Naive thymus-derived CD4-positive, alpha-beta T cell (primary cell): Measurements from ENCODE around the gene WNT3A. TPM values are rescaled to one million over a fixed set of nuclear protein-coding genes. Genes with fewer than 3 reads are reported as not detected.
A peak's percentile ranks its signal among the peaks of the same experiment; 100 is the strongest.

Experiments used
- ATAC-seq: fragments of 150-1000 bp; cut with Tn5 transposase; 2 replicates; pipeline ENCODE4 v1.10.0; 2021; ENCODE audit warnings: mild to moderate bottlenecking, moderate library complexity
- CTCF ChIA-PET: fragments of 350-600 bp; sonication (Branson Sonifier 250); formaldehyde crosslinking; loops from one replicate; lab custom pipeline; 2021; ENCODE audit warnings: antibody characterized with exemption; lab: Charles Lee
- POLR2A ChIA-PET: fragments of 350-600 bp; sonication (Branson Sonifier 250); formaldehyde crosslinking; loops from one replicate; lab custom pipeline; 2021; ENCODE audit warnings: antibody characterized with exemption, inconsistent platforms; lab: Charles Lee
- DNase-seq, 9 donors: peaks; one replicate each; pipeline versions ENCODE4 v3.0.0 to v3.0.0-alpha.2; 2020 to 2022; ENCODE audit warnings: mixed read lengths in 1 of 9
- H3K27ac ChIP-seq: one replicate; pipeline ENCODE4 v1.7.0; 2013; ENCODE audit warnings: mild to moderate bottlenecking, low read depth, low read length, moderate library complexity
- H3K27me3 ChIP-seq, 2 donors: one replicate each; pipeline ENCODE4 v1.7.0; 2013; ENCODE audit warnings: low read length in 2 of 2, mild to moderate bottlenecking in 2 of 2, moderate library complexity in 2 of 2; ENCODE audit not compliant: control insufficient read depth in 2 of 2, insufficient read depth in 2 of 2
- H3K36me3 ChIP-seq, 3 experiments: 1 replicate in 2 of 3; 2 replicates in 1 of 3; pipeline ENCODE4 v1.7.0; 2013; ENCODE audit warnings: low read length in 3 of 3, mild to moderate bottlenecking in 3 of 3, moderate library complexity in 1 of 3; ENCODE audit not compliant: insufficient read depth in 3 of 3, control insufficient read depth in 2 of 3
- H3K4me1 ChIP-seq, 2 donors: one replicate each; pipeline ENCODE4 v1.7.0; 2013; ENCODE audit warnings: low read length in 2 of 2, mild to moderate bottlenecking in 2 of 2, moderate library complexity in 1 of 2; ENCODE audit not compliant: control insufficient read depth in 2 of 2, insufficient read depth in 2 of 2
- H3K4me3 ChIP-seq: 2 replicates; pipeline ENCODE4 v1.7.0; 2013; ENCODE audit warnings: mild to moderate bottlenecking, low read length
- H3K9me3 ChIP-seq, 3 experiments: 1 replicate in 2 of 3; 2 replicates in 1 of 3; pipeline ENCODE4 v1.7.0; 2013; ENCODE audit warnings: low read length in 3 of 3; ENCODE audit not compliant: control insufficient read depth in 2 of 3
- H3K27ac Mint-ChIP-seq, 9 donors: one replicate each; pipeline ENCODE4 v1.8.0; 2020 to 2022; ENCODE audit warnings: mixed read lengths in 9 of 9, mild to moderate bottlenecking in 8 of 9, moderate library complexity in 5 of 9, inconsistent platforms in 2 of 9
- H3K27me3 Mint-ChIP-seq, 5 donors: one replicate each; pipeline ENCODE4 v1.8.0; 2021 to 2022; ENCODE audit warnings: mixed read lengths in 5 of 5, mild to moderate bottlenecking in 1 of 5
- H3K36me3 Mint-ChIP-seq, 5 donors: one replicate each; pipeline ENCODE4 v1.8.0; 2020 to 2022; ENCODE audit warnings: mixed read lengths in 5 of 5, mild to moderate bottlenecking in 3 of 5, inconsistent platforms in 1 of 5
- H3K4me1 Mint-ChIP-seq, 7 donors: one replicate each; pipeline ENCODE4 v1.8.0; 2020 to 2022; ENCODE audit warnings: mixed read lengths in 7 of 7, mild to moderate bottlenecking in 3 of 7, inconsistent platforms in 1 of 7
- H3K4me3 Mint-ChIP-seq, 10 donors: one replicate each; pipeline ENCODE4 v1.8.0; 2020 to 2022; ENCODE audit warnings: mild to moderate bottlenecking in 10 of 10, mixed read lengths in 10 of 10, moderate library complexity in 6 of 10, inconsistent platforms in 2 of 10
- H3K9me3 Mint-ChIP-seq, 11 donors: one replicate each; pipeline ENCODE4 v1.8.0; 2020 to 2022; ENCODE audit warnings: mixed read lengths in 11 of 11, mild to moderate bottlenecking in 4 of 11, inconsistent platforms in 1 of 11, moderate library complexity in 1 of 11
- intact Hi-C, 2 donors: fragments of 100-400 bp; cut with micrococcal nuclease; formaldehyde crosslinking; loops; one replicate each; pipeline ENCODE4 v1.15.1; 2023
- polyA plus RNA-seq, 2 donors: library from polyadenylated mRNA; unstranded; fragments of 300-500 nt; fragmentation: Illumina TruSeq; gene quantifications; one replicate each; pipeline ENCODE4 v1.2.3, GENCODE V29; 2021
- total RNA-seq, 6 experiments: library from RNA in 5 of 6; stranded (reverse) in 5 of 6; gene quantifications; 1 replicate in 5 of 6; 2 replicates in 1 of 6; pipeline ENCODE4 v1.2.3 and lab custom pipeline; 2021 to 2026

Gene WNT3A
- total and polyA plus RNA-seq, 7 experiments from 2014 or later, result not detected

- no peak for DNase-seq
- Histone ChIP-seq H3K4me1 (no peaks in the 10 kb centered on the region), H3K4me3 (no peak overlapping the region), H3K9me3 (no peaks in the 10 kb centered on the region), H3K27me3 (no peaks in the 10 kb centered on the region), H3K36me3 (no peaks in the 10 kb centered on the region), H3K27ac (no peak overlapping the region)
- Mint-ChIP-seq H3K36me3 (no peaks in the 10 kb centered on the region), H3K27ac (no peak overlapping the region), H3K4me3 (no peak overlapping the region), H3K27me3 (no peaks in the 10 kb centered on the region), H3K4me1 (peaks cover 0 to 10% (median 5%) of the 10 kb centered on the region in 7 donors), H3K9me3 (peaks cover 0 to 2% (median 0%) of the 10 kb centered on the region in 11 donors)
- ChIA-PET POLR2A (interaction anchor here (1.9 kb wide), 1 partner anchor 9 kb away, joined by 7 read pairs; the partner anchor contains the start of gene ARF1), CTCF (no interaction called here)
- intact Hi-C loops, result no loop called here
- no peak for ATAC-seq
These were observed 66.5 kb downstream of the WNT3A start for GRCh38 chr1:228073061-228073856.

DNA sequence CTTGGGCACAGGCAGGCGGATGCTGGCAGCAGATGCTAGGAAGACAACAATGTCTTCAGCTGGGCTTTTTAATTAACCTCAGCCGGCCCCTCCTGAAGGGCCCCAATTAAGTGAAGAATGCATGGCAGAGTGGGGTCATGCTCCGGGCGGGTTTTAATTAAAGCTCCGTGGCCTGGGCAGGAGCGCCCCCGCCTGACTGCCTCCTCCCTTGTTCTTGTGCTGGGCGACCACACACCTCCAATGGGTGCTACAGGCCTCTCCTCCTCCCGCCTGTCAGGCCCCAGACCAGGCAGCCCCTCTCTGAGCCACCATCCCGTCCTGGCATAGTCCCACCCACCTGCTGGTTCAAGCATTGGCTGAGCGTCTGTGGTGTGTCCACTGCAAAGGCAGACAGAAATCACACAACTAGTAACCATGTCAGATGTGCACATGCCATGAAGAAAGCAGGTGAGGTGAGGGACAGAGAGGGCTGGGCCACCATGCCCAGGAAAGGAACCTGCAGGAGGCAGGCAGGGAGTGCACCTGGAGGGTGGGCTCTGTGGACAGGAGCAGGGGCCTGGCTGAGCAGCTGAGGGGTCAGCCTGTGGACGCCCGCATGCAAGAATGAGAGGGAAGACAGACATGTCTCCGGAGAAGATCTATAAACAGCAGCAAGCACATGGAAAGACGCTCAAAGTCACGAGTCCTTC lies 67.2 kb downstream of the WNT3A start:
- H3K27me3 Mint-ChIP-seq, result no peaks in the 10 kb centered on the region
- H3K27ac Mint-ChIP-seq, result peak overlapping the region in 1 of 9 donors; percentile 28
- Histone ChIP-seq H3K36me3 (no peaks in the 10 kb centered on the region), H3K27ac (no peak overlapping the region), H3K4me3 (no peak overlapping the region), H3K27me3 (no peaks in the 10 kb centered on the region), H3K4me1 (no peaks in the 10 kb centered on the region), H3K9me3 (no peaks in the 10 kb centered on the region)
- POLR2A ChIA-PET, result interaction anchor here (0.8 to 1.9 kb wide), 2 partner anchors 9 to 16 kb away, joined by 3 to 7 read pairs; partner anchors contain the start of gene ARF1
- no peak for DNase-seq
- H3K36me3 Mint-ChIP-seq, result no peaks in the 10 kb centered on the region
- peaks cover 3 to 11% (median 10%) of the 10 kb centered on the region in 7 donors for H3K4me1 Mint-ChIP-seq
- no peaks in the 10 kb centered on the region for H3K9me3 Mint-ChIP-seq
- intact Hi-C loops, result no loop called here
- no peak overlapping the region for H3K4me3 Mint-ChIP-seq
- CTCF ChIA-PET, result no interaction called here
- ATAC-seq, result no peak

GRCh38 chr1:228074954-228075730 lies 68.3 kb downstream of the WNT3A start:
- Histone ChIP-seq H3K27ac (no peak overlapping the region), H3K27me3 (no peaks in the 10 kb centered on the region), H3K36me3 (no peaks in the 10 kb centered on the region), H3K4me3 (no peak overlapping the region), H3K4me1 (no peaks in the 10 kb centered on the region), H3K9me3 (no peaks in the 10 kb centered on the region)
- H3K4me3 Mint-ChIP-seq, result no peak overlapping the region
- ChIA-PET CTCF (no interaction called here), POLR2A (no interaction called here)
- ATAC-seq (no peak), DNase-seq (no peak)
- H3K27me3 Mint-ChIP-seq, result no peaks in the 10 kb centered on the region
- H3K27ac Mint-ChIP-seq, result no peak overlapping the region
- H3K4me1 Mint-ChIP-seq, result peaks cover 5 to 19% (median 10%) of the 10 kb centered on the region in 7 donors
- no peaks in the 10 kb centered on the region for H3K9me3 Mint-ChIP-seq
- no peaks in the 10 kb centered on the region for H3K36me3 Mint-ChIP-seq
- intact Hi-C loops, result no loop called here

DNA sequence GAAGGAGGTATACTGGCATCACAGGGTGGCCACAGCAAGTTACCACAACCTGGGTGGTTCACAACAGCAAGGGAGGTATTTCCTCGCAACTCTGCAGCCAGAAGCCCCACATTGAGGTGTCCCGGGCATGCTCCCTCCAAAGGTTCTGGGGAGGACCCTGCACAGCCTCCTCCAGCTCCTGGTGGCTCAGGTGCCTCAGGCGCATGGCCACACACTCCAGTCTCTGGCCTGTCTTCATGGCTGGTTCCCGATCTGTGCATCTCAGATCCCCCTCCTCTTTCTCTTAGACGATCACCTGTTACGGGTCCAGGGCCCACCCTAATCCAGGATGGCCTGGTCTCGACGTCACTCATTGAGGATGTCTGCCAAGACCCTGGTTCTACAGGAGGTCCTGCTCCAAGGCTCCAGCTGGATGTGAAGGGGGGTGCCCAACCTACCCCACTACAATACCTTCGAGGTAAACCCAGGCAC lies 69.0 kb downstream of the WNT3A start:
- intact Hi-C loops, result no loop called here
- H3K4me3 ChIP-seq, result no peak overlapping the region
- DNase-seq (no peak), ATAC-seq (no peak)
- no peaks in the 10 kb centered on the region for H3K36me3 ChIP-seq
- Mint-ChIP-seq H3K4me1 (peaks cover 5 to 24% (median 14%) of the 10 kb centered on the region in 7 donors), H3K36me3 (no peaks in the 10 kb centered on the region), H3K27ac (peak overlapping the region in 3 of 9 donors; percentile 32 to 77 (median 75)), H3K4me3 (no peak overlapping the region), H3K9me3 (no peaks in the 10 kb centered on the region), H3K27me3 (no peaks in the 10 kb centered on the region)
- no peaks in the 10 kb centered on the region for H3K27me3 ChIP-seq
- H3K27ac ChIP-seq, result no peak overlapping the region
- ChIA-PET POLR2A (no interaction called here), CTCF (no interaction called here)
- H3K4me1 ChIP-seq, result no peaks in the 10 kb centered on the region
- H3K9me3 ChIP-seq, result no peaks in the 10 kb centered on the region

DNA sequence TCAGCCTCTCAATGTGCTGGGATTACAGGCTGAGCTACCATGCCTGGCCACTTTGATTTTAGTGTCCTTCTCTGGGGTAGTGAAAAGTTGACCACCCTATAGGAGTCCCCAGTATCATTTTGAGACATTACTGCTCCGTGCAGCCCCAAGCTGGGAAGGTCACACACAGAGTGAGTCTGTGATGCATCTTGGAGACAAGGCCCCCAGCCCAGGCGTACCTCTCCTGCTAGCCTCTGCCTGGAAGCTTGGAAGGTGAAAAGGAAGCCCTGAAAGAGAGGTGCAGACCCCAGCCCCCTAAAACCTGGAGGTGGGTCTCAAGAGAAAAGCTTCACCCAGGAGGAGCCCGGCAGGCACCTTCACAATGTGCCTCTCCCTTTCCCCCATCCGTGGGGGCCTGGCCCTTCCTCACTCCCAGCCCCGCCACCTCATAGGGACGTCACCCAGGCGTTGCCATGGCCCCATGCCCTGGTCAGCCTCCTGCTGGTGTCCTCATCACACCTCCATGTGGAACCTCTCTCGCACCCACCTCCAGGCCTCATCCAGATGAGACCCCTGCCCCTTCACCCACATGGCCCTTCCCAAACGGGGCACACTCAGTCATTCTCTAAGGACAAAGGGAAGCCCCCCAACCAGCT lies 70.1 kb downstream of the WNT3A start:
- Mint-ChIP-seq H3K36me3 (no peaks in the 10 kb centered on the region), H3K9me3 (no peaks in the 10 kb centered on the region), H3K27me3 (no peaks in the 10 kb centered on the region), H3K27ac (peak overlapping the region in 2 of 9 donors; percentile 42 to 69), H3K4me3 (no peak overlapping the region), H3K4me1 (peaks cover 9 to 33% (median 19%) of the 10 kb centered on the region in 7 donors)
- Histone ChIP-seq H3K4me3 (no peak overlapping the region), H3K27ac (no peak overlapping the region), H3K9me3 (no peaks in the 10 kb centered on the region), H3K4me1 (peaks cover 7% of the 10 kb centered on the region in 2 donors), H3K36me3 (peaks cover 0 to under 1% (median 0%) of the 10 kb centered on the region in 3 experiments), H3K27me3 (no peaks in the 10 kb centered on the region)
- intact Hi-C loops, result no loop called here
- no peak for DNase-seq
- ChIA-PET POLR2A (interaction anchor here (0.9 kb wide), 1 partner anchor 15 kb away, joined by 3 read pairs; no protein-coding TSS in a partner anchor), CTCF (no interaction called here)
- no peak for ATAC-seq
